Posterior vena cava (tissue), 2 donors: ENCODE results near the gene SCTR. TPM values are rescaled to one million over a fixed set of nuclear protein-coding genes. Genes with fewer than 3 reads are reported as not detected.

ENCODE experiments used
- DNase-seq: peaks from one replicate; pipeline ENCODE4 v3.0.0-alpha.2; 2020; ENCODE audit warnings: low spot score
- intact Hi-C, 2 donors: fragments of 100-400 bp; cut with DNase I; formaldehyde crosslinking; loops; one replicate each; pipeline versions ENCODE4 v1.14.1 to v1.14.2; 2022 to 2023
- total RNA-seq, 2 donors: library from RNA; stranded (reverse); fragmentation: NEBNext Ultra II Directional; extraction: Animal tissue kit (Norgen Biotek cat#: 25700); gene quantifications; one replicate each; pipeline ENCODE4 v1.2.1, GENCODE V29; 2021
- donor health status: DM: yes; HTN: yes; CAD: no.
- donor health status: DM: yes; HTN: yes; CAD: no.

The SCTR gene
- total RNA-seq, 2 donors from 2014 or later = not detected

DNA sequence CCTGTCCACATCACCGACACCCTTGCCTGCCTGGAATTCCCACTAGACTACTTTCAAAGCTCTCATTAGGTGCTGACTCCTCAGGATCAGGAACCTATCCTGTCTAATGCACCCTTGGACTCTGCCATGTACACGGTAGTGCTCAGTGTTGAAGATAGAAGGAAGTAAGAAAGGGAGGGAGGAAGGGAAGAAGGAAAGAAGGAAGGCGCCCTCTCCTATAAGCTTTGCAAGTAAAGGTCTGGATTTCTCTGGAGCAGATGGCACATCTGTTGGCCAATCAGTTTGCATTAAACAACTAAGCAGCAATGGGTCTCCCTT is 45.3 kb downstream of the SCTR start:
- intact Hi-C loops = loop anchor here in 1 of 2 donors (5.0 kb wide), 1 partner anchor 72 kb away; no protein-coding TSS in a partner anchor
- no peak for DNase-seq

DNA sequence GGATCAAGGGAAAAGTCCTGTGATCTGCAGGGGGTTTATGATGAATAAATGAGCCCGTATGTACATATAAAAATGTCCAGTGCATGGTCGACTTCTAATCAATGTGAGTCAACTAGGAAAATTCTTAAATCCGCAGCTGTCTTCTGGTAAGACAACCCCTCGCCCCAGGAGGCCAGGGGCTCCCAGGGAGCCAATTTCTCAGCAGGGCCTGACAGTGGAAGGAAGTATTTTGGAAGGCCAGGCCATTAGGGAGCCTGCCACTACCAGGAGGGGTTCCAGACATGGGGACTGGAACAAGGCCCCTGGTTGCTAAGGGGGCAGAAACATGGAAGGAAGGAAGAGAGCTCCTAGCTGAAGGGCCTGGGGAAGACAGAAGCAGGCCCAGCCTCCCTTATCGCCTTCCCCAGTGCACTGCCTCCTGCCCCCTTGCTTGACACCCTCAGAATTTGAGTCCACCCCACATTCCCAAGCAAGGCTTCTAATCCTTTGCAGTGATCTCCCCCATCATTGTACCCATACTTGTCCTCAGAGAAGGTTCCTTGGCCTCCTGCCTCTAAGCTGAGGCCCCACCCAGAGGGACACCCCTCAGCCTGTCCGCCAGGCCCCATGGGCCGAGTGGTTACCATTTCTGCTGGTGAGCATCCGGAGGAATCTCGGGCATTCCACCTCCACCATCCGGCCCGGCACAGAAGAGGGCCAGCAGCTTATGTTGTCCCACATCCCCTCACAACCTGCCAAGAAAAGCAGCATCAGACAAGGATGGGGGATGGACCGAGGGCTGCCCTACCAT is 45.9 kb downstream of the SCTR start:
- intact Hi-C loops = loop anchor here in 1 of 2 donors (5.0 kb wide), 1 partner anchor 71 kb away; no protein-coding TSS in a partner anchor
- DNase-seq = no peak

DNA sequence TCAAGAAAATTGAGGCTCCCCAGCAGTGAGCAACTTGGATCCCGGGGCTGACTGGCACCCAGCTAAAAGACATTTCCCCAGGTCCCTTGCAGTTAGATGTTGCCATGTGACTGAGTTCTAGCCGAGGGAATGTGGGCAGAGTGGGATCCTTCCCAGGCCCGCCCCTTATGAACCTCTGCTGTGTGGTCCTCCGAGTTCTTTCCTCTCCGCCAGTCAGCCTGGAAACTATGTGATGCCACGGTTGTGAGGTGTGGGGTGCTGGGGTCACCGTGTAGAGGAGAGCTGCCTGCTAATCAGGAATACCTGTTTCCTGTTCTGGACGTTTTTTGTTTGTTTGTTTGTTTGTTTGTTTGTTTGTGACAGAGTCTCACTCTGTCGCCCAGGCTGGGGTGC is 47.2 kb downstream of the SCTR start:
- no peak for DNase-seq
- intact Hi-C loops = loop anchor here (2.0 to 5.0 kb wide), 2 partner anchors 70 kb away; no protein-coding TSS in a partner anchor

DNA sequence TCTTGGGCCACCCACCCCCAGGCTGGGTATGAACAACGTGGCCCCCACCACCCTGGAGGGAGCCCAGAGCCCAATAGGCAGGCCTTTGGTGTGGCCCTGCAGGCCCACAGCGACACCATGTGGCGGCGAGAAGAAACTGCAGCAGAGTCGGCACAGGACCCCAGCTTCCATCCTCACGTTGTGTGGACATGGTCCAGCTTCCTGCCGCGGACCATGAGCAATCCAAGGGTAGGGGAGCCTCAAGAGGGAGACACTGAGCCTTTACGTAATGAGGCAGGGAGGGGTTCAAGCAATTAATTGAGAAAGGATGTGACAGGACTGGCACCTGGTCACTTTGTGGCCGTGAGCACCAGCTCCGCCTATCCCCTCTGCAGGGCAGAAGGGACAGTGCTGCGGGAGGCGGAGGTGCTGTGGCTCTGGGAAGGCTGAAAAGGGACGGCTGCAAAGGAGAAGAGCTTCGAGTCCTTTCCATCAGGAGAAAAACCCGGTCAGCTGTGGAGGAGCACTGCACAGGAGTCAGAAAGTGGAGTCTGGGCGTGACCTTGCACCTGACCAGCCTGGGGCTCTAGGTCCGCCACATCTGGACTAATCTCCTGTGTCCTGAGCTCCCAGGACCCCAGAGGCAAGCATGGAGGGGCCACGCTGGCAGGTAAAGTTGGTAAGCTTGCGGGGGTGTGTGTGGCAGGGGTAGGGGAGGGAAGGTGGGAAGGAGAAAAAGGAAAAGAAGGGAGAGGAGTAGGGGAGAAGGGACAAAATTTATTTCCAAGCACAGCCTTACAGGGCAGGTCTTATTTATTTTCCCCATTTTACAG is 47.8 kb downstream of the SCTR start:
- no peak for DNase-seq
- intact Hi-C loops = loop anchor here (2.0 to 5.0 kb wide), 2 partner anchors 69 to 70 kb away; no protein-coding TSS in a partner anchor

DNA sequence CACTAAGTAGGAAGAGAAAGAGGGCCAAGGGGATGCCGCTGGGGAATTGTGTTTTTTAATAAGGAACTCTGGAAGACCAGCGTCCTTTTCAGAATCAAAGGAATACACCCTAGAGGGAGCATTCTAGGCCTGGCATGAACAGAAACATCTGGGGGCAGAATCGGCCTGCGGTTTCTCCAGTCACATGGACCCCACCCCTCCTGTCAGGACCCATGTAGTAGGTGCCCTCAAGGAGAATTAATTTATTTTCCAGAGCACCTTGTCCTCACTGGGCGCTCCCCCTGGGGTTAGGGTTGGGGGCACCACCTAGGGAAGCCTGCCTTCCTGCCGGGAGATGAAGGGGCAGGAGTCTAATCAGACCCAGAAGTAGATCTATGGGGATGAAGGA is 48.4 kb downstream of the SCTR start:
- intact Hi-C loops = loop anchor here (2.0 to 5.0 kb wide), 2 partner anchors 69 kb away; no protein-coding TSS in a partner anchor
- no peak for DNase-seq

DNA sequence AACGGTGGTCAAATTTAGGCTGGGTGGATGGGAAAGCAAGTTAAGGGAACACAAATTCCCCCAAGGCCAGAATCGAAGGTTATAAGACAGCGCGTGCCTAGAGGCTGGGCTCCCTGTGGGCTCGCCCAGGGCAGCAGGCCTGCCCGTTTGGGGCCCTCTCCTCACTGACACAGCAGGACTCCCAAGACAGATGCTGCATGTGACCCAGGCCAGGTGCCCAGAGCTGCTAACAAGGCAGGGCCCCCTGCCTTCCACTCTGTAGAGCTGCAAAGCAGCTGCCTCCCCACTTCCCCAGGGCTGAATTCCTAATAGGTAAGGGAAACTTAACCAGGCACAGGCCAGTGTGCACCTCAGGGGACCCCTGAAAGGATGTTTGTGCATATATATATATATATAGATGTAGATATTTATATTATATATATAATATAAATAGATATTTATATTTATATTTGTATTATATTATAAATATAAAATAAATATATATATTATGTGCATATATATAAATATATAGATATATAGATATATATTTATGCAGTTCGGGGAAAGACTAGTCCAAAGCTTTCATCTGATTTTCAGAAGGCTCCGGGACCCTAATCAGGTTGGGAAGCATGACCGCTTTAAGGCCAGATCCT is 48.9 kb downstream of the SCTR start:
- intact Hi-C loops = loop anchor here in 1 of 2 donors (5.0 kb wide), 1 partner anchor 68 kb away; no protein-coding TSS in a partner anchor
- no peak for DNase-seq

DNA sequence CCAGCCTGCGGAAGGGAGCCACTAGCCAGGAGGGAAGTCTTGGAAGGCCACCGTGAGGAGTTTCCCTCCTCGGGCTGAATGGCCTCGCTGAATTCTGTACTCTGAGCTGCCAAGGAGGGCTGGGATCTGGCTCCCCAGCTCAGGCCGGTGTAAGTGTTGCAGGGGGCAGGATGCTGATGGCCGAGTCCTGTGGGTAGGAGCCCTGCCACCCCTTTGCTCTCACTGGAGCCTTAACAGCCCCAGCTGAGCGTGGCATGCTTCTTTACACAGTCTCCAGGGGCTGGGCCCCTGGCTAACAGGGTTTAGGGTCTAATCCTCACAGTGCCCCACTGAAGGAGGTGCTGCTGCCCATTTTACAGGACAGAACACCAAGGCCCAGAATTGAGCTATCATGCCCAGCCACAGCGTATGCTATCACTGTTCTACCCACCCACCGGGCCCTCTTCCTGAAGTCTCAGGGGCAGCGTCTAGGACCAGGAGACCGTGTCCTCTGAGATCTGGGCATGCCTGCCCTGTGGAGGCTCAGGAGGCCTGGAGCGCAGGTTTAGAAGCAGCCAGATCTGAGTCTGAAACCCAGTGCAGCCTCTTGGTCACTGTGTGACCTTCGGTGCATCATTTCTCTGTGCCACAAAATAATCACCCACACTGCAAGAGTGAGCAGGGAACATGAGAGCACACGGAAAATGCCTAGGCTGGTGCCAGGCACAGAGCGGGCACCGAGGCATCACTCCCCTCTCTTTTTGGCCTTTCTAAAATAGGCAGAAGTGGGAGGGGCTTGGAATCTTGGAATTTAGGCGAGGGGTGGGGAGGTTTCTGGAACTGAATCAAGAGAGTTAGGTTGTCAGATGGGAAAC is 49.7 kb downstream of the SCTR start:
- intact Hi-C loops = loop anchor here in 1 of 2 donors (5.0 kb wide), 1 partner anchor 67 kb away; no protein-coding TSS in a partner anchor
- DNase-seq = no peak

DNA sequence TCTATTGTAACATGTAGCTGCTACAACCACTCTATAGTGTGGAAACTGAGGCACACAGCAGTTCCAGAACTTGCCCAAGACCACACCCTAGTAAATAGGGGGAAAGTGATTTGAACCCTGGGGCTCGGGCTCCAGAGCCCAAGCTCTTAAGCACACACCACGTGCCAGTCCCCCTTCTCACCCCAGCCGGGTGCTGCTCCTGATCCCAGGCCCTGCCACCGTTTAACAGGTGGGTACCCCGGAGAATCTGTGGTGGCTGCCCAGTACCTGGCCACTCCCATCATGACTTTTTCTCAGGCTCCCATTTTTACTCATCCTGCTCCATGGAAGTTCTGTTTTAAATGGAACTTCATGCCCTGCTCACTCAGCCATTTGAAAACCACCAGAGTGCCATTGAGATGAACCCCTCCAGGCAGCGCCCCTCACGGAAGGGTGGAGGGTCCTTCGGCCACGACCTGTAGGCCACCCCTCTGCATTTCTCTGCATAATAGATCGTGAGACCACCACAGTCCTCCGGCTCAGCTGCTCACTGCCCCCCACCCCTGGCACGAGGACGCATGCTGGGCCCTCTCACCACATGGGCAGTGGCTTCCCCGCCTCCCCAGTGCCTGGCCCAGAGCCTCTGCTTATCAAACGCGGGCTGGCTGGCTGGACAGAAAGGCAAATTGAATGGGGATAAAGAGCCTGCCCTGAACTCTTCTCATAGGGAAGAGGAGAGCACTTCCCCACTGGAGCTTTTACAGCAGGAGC is 50.5 kb downstream of the SCTR start:
- intact Hi-C loops = no loop called here
- DNase-seq = no peak

DNA sequence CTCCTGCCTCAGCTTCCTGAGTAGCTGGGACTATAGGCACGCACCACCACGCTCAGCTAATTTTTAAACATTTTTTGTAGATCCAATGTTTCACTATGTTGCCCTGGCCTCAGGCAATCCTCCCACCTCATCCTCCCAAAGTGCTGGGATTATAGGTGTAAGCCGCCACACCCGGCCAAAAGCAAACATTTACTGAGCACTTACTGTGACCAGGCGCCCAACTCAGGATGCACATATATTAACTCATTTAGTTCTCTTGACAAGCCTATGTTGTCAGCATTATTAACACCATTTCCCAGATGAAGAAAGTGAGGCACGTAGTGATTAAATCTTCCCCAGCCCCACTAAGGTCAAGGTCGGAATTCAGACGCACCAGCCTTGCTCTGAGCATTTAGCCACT is 51.5 kb downstream of the SCTR start:
- DNase-seq = no peak
- intact Hi-C loops = no loop called here

DNA sequence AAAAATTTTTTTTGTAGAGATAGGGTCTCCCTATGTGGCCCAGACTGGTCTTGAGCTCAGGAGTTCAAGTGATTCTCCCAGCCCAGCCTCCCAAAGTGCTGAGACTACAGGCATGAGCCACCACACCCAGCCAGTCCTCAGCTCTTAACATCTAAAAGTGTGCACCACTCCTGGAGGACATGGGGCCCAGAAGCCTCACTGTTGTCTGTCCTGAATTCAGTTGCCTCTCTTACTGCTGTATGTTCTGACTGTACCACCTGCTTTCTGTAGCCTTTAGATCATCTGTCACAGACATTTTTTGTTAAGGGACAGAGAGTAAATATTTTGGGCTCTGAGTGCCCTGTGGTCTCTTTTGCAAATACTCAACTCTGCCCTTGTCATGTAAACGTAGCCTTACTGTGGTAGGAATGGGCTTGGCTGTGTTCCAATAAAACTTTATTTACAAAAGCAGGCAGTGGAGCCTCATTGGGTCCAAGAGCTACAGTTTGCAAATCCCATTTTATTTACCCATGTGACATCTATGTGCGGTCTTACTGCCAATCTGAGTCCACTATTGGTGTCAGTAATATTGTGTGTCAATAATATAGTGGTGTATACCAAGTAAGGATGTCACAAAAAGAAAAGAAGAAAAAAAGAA is 54.5 kb downstream of the SCTR start:
- intact Hi-C loops = no loop called here
- no peak for DNase-seq

DNA sequence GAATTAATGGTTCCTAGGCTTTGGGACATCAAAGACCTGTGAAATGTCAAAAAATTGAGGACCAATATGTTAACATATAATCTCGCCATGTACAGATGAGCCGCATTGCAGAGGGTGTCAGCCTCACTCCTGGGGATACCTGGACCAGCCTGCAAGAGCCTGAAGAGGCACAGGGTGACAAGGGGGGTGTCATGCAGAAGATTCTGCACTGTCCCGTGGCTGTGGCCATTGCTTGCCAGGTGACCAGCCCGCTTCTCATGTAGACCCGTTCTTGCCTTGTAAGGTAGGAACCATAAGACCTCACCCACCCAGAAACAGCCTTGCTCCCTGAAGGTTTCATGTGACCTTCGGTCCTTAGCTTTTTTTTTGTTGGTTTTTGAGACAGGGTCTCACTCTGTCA is 55.2 kb downstream of the SCTR start:
- intact Hi-C loops = no loop called here
- DNase-seq = peak; percentile 41

DNA sequence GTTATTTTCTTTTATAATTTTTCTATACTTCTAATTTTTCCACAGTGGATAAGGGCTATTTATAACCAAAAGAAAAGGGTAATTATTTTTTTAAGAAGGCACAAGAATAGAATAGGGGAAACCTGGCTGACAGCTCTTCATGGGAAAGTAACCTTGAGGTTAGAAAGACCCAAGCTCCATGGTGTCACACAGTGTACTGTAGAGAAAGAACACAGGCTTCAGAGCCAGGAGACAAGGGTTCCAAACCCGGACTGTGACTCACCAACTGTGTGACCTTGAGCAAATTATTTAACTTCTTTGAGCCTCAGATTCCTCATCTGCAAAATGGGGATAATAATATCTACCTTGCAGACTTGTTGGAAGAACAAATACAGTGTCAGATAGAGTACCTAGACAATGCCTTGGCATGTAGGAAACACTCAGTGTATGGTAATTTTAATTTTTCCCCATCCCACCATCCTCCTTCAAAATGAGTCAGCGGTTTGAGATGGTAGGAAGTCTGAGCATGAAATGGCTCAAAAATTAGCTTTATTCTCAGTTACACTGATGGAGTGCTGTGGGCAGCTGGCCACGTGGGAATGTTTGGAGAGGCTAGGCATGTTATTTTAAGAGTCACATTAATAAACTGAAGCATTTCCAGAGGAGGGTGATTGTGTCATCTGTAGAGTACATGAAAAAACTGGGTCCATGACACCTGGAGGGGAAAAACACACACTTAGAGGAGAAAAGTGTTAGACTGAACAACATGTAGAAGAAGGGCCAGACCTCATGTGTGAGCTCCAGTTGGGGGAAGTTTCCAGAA is 55.9 kb downstream of the SCTR start:
- intact Hi-C loops = no loop called here
- DNase-seq = peak; percentile 81

DNA sequence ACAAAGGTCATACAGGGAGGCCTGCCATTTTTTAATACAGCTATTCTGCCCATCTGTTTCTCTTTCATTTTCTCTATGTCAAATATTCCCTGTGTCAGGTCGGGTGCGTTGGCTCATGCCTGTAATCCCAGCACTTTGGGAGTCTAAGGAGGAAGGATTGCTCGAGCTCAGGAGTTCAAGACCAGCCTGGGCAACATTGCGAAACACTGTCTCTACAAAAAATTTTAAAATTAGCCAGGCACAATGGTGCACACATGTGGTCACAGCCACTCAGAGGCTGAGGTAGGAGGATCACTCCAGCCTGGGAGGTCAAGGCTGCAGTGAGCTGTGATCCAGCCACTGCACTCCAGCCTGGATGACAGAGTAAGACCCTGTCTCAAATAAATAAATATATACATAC is 57.9 kb downstream of the SCTR start:
- intact Hi-C loops = no loop called here
- no peak for DNase-seq

DNA sequence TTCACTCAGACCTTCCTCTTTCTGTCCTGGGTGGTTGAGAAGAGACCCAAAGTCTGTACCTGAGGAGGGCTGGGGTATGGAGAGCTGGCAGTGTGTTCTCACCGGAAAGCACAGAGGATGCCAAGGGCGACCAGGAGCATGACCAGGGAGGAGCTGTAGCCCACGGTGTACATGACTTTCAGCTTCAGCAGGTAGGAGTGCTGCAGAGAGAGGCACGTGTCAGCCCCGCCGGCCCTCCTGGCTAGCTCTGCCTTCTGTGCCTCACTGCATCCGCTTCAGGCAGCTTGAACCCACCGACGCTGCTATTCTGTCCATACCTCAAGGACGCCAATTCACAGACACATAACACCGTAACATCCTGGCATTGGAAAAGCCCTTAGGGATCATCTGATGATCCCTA is 58.6 kb downstream of the SCTR start:
- no peak for DNase-seq
- intact Hi-C loops = no loop called here

DNA sequence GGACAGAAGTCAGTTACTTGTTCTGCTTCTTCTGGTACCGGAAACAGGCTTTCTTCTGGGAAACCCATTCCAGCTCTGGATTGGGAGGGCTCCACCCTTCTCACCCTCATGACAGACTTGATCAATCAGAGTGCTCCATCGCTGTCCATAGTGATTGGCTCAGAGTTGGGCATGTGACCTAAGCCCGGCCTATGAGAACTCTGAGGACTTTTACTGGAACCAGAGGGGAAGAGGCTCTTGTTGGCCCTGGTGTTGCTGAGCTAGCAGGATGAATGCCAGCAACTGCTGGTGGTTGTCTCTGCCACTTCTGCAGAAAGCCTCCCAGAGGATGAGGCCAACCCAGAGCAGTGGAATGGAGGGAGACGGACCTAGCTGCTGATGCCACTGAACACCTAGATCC is 59.3 kb downstream of the SCTR start:
- no peak for DNase-seq
- intact Hi-C loops = no loop called here

DNA sequence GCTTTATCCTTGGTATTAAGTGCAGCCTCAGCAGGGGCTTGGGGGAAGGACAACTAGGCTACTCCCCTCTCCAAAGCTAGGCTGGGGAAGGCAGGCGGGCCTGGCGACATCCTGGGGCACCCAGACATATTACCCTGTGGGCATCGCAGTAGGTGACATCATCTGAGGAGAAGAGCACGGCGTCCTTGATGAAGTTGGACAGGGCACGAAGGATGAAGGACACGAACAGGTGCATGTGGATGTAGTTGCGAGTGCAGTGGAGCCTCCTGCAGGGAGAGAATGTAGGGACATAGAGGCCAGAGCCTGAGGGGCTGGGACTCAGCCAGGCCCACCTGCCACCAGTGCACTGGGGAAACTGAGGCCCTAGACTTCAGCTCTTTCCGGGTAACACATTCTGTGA is 60.3 kb downstream of the SCTR start:
- intact Hi-C loops = no loop called here
- DNase-seq = no peak

DNA sequence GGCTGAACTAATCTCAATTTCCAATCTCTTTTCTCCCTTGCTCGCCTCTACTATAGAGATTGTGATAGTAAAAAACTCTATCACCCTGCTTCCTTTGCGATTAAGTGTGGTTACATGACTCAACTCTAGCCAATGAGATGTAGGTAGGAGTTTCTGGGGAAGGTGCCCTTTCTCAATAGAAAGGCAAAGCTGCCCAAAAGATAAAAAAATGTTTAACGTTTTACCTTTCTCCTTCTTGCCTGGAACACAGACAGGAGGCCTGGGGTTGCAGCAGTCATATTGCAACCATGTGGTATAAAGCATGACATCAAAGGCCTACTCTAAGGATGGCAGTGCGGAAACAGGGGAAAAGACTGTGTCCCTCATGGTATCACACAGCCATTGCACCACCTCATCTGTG is 61.1 kb downstream of the SCTR start:
- intact Hi-C loops = no loop called here
- no peak for DNase-seq
